HEK293 (cell line): ENCODE results near the gene AUH.

Experiments
- HOXC10 ChIP-seq: sonication (generic); formaldehyde crosslinking; IDR thresholded peaks from 2 replicates; pipeline ENCODE4 v1.8.1; 2023; ENCODE audit warnings: mild to moderate bottlenecking, missing genetic modification reagents
- KLF8 ChIP-seq: fragments of 450-650 bp; formaldehyde crosslinking; IDR thresholded peaks from 2 replicates; pipeline ENCODE4 v1.5.1; 2016; ENCODE audit warnings: missing biosample characterization, missing genetic modification characterization
- SP2 ChIP-seq: fragments of 450-650 bp; formaldehyde crosslinking; IDR thresholded peaks from 2 replicates; pipeline ENCODE4 v1.5.1; 2016; ENCODE audit warnings: missing biosample characterization, missing genetic modification characterization
- ZBTB20 ChIP-seq: fragments of 450-650 bp; formaldehyde crosslinking; IDR thresholded peaks from 2 replicates; pipeline ENCODE4 v1.5.1; 2016; ENCODE audit warnings: missing biosample characterization, missing genetic modification characterization
- ZNF211 ChIP-seq: fragments of 450-650 bp; formaldehyde crosslinking; IDR thresholded peaks from 2 replicates; pipeline ENCODE4 v1.5.1; 2016; ENCODE audit warnings: low read depth, missing biosample characterization, missing genetic modification characterization
- ZNF324 ChIP-seq: fragments of 450-650 bp; formaldehyde crosslinking; IDR thresholded peaks from 2 replicates; pipeline ENCODE4 v1.5.1; 2016; ENCODE audit warnings: missing biosample characterization, missing genetic modification characterization
- ZNF548 ChIP-seq: fragments of 450-650 bp; formaldehyde crosslinking; IDR thresholded peaks from 2 replicates; pipeline ENCODE4 v1.5.1; 2016; ENCODE audit warnings: missing biosample characterization, missing genetic modification characterization
- ZNF610 ChIP-seq: fragments of 450-650 bp; formaldehyde crosslinking; IDR thresholded peaks from 2 replicates; pipeline ENCODE4 v1.5.1; 2016; ENCODE audit warnings: missing biosample characterization, missing genetic modification characterization, borderline replicate concordance
- ZNF707 ChIP-seq: fragments of 450-650 bp; formaldehyde crosslinking; IDR thresholded peaks from 2 replicates; pipeline ENCODE4 v1.5.1; 2016; ENCODE audit warnings: missing biosample characterization, missing genetic modification characterization
- ZNF792 ChIP-seq: fragments of 450-650 bp; formaldehyde crosslinking; IDR thresholded peaks from 2 replicates; pipeline ENCODE4 v1.5.1; 2016; ENCODE audit warnings: missing biosample characterization, missing genetic modification characterization
- ZSCAN23 ChIP-seq: fragments of 450-650 bp; formaldehyde crosslinking; IDR thresholded peaks from 2 replicates; pipeline ENCODE4 v1.5.1; 2016; ENCODE audit warnings: missing biosample characterization, missing genetic modification characterization
- ZSCAN30 ChIP-seq: fragments of 450-650 bp; IDR thresholded peaks from 2 replicates; pipeline ENCODE4 v1.5.1; 2018; ENCODE audit warnings: missing biosample characterization, mild to moderate bottlenecking, missing genetic modification characterization, moderate library complexity
- TF ChIP-seq, protein P1 (sequence below): fragments of 450-650 bp; formaldehyde crosslinking; IDR thresholded peaks from 2 replicates; pipeline ENCODE4 v1.5.1; 2017; ENCODE audit warnings: missing biosample characterization, missing genetic modification characterization
- TF ChIP-seq, protein P2 (sequence below): fragments of 450-650 bp; formaldehyde crosslinking; IDR thresholded peaks from 2 replicates; pipeline ENCODE4 v1.5.1; 2017; ENCODE audit warnings: missing biosample characterization, missing genetic modification characterization
- TF ChIP-seq, protein P3 (sequence below): fragments of 450-650 bp; formaldehyde crosslinking; IDR thresholded peaks from 2 replicates; pipeline ENCODE4 v1.5.1; 2017; ENCODE audit warnings: missing biosample characterization, missing genetic modification characterization
- TF ChIP-seq, protein P4 (sequence below): fragments of 450-650 bp; formaldehyde crosslinking; IDR thresholded peaks from 2 replicates; pipeline ENCODE4 v1.5.1; 2017; ENCODE audit warnings: missing biosample characterization, missing genetic modification characterization
- TF ChIP-seq, protein P5 (sequence below): fragments of 450-650 bp; formaldehyde crosslinking; conservative IDR thresholded peaks from 2 replicates; pipeline ENCODE4 v1.5.1; 2016; ENCODE audit warnings: low read depth, missing biosample characterization, missing genetic modification characterization
- TF ChIP-seq, protein P6 (sequence below): fragments of 450-650 bp; IDR thresholded peaks from 2 replicates; pipeline ENCODE4 v1.5.1; 2018; ENCODE audit warnings: missing biosample characterization, mild to moderate bottlenecking, missing genetic modification characterization
- TF ChIP-seq, protein P7 (sequence below): fragments of 450-650 bp; formaldehyde crosslinking; IDR thresholded peaks from 2 replicates; pipeline ENCODE4 v1.5.1; 2016; ENCODE audit warnings: missing biosample characterization, missing genetic modification characterization, borderline replicate concordance
- TF ChIP-seq, protein P8 (sequence below): fragments of 450-650 bp; formaldehyde crosslinking; IDR thresholded peaks from 2 replicates; pipeline ENCODE4 v1.5.1; 2017; ENCODE audit warnings: missing biosample characterization, missing genetic modification characterization

Gene AUH

DNA sequence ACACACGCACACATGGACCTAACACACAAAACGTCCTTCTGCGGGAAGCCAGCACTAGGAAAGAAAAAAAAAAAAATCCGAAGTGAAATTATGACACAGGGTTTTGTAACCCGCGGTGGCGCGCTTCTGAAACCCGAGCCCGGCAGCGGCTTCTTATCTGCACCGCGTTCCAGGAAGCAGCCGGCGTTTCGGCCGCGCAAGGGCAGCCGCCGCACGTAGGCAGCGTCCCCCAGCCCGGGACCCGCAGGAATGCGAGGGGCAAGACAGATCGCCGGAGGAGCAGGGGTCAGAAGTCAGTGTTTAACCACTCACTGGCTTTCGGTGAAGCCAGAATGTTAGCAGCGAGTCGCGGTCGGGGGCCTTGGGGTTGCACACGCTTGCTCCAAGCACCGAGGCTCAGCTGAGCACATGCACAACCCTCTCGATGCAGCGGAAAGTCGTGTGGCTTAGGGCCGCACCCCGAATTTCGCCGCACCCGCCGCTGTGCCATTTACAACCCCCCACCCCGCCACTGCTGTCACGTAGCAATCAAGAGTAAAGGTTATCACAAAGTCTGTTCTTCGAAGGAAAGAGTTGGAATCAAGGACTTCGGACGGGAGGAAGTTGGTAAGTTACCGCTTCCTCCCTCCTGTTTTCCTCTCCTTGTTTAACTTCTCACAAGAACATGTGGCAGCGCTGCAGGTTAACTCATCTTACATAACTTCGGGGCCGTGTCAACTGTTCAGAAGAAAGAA is 167.9 kb downstream of the AUH start (continued):
- TF ChIP-seq, protein P1, sequence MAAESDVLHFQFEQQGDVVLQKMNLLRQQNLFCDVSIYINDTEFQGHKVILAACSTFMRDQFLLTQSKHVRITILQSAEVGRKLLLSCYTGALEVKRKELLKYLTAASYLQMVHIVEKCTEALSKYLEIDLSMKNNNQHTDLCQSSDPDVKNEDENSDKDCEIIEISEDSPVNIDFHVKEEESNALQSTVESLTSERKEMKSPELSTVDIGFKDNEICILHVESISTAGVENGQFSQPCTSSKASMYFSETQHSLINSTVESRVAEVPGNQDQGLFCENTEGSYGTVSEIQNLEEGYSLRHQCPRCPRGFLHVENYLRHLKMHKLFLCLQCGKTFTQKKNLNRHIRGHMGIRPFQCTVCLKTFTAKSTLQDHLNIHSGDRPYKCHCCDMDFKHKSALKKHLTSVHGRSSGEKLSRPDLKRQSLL (tag by site-specific recombination): no peak
- no peak for TF ChIP-seq ZNF792
- no peak for TF ChIP-seq ZSCAN23 (tag by site-specific recombination)
- TF ChIP-seq, protein P2, sequence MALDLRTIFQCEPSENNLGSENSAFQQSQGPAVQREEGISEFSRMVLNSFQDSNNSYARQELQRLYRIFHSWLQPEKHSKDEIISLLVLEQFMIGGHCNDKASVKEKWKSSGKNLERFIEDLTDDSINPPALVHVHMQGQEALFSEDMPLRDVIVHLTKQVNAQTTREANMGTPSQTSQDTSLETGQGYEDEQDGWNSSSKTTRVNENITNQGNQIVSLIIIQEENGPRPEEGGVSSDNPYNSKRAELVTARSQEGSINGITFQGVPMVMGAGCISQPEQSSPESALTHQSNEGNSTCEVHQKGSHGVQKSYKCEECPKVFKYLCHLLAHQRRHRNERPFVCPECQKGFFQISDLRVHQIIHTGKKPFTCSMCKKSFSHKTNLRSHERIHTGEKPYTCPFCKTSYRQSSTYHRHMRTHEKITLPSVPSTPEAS: no peak
- TF ChIP-seq ZNF707 (tag by site-specific recombination): no peak
- TF ChIP-seq, protein P3, sequence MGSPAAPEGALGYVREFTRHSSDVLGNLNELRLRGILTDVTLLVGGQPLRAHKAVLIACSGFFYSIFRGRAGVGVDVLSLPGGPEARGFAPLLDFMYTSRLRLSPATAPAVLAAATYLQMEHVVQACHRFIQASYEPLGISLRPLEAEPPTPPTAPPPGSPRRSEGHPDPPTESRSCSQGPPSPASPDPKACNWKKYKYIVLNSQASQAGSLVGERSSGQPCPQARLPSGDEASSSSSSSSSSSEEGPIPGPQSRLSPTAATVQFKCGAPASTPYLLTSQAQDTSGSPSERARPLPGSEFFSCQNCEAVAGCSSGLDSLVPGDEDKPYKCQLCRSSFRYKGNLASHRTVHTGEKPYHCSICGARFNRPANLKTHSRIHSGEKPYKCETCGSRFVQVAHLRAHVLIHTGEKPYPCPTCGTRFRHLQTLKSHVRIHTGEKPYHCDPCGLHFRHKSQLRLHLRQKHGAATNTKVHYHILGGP (tag by site-specific recombination): no peak
- TF ChIP-seq KLF8 (tag by site-specific recombination): no peak
- no peak for TF ChIP-seq ZNF211 (tag by site-specific recombination)
- TF ChIP-seq, protein P4, sequence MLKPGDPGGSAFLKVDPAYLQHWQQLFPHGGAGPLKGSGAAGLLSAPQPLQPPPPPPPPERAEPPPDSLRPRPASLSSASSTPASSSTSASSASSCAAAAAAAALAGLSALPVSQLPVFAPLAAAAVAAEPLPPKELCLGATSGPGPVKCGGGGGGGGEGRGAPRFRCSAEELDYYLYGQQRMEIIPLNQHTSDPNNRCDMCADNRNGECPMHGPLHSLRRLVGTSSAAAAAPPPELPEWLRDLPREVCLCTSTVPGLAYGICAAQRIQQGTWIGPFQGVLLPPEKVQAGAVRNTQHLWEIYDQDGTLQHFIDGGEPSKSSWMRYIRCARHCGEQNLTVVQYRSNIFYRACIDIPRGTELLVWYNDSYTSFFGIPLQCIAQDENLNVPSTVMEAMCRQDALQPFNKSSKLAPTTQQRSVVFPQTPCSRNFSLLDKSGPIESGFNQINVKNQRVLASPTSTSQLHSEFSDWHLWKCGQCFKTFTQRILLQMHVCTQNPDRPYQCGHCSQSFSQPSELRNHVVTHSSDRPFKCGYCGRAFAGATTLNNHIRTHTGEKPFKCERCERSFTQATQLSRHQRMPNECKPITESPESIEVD (tag by site-specific recombination): no peak
- TF ChIP-seq ZNF548 (tag by site-specific recombination): no peak
- TF ChIP-seq, protein P5, sequence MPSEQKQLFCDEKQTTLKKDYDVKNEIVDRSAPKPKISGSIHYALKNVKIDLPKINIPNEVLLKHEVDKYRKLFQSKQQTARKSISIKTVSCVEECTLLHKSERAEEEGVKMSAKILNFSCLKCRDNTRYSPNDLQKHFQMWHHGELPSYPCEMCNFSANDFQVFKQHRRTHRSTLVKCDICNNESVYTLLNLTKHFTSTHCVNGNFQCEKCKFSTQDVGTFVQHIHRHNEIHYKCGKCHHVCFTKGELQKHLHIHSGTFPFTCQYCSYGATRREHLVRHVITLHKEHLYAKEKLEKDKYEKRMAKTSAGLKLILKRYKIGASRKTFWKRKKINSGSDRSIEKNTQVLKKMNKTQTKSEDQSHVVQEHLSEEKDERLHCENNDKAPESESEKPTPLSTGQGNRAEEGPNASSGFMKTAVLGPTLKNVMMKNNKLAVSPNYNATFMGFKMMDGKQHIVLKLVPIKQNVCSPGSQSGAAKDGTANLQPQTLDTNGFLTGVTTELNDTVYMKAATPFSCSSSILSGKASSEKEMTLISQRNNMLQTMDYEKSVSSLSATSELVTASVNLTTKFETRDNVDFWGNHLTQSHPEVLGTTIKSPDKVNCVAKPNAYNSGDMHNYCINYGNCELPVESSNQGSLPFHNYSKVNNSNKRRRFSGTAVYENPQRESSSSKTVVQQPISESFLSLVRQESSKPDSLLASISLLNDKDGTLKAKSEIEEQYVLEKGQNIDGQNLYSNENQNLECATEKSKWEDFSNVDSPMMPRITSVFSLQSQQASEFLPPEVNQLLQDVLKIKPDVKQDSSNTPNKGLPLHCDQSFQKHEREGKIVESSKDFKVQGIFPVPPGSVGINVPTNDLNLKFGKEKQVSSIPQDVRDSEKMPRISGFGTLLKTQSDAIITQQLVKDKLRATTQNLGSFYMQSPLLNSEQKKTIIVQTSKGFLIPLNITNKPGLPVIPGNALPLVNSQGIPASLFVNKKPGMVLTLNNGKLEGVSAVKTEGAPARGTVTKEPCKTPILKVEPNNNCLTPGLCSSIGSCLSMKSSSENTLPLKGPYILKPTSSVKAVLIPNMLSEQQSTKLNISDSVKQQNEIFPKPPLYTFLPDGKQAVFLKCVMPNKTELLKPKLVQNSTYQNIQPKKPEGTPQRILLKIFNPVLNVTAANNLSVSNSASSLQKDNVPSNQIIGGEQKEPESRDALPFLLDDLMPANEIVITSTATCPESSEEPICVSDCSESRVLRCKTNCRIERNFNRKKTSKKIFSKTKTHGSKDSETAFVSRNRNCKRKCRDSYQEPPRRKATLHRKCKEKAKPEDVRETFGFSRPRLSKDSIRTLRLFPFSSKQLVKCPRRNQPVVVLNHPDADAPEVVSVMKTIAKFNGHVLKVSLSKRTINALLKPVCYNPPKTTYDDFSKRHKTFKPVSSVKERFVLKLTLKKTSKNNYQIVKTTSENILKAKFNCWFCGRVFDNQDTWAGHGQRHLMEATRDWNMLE (tag by site-specific recombination): no peak
- no peak for TF ChIP-seq HOXC10 (CRISPR knock-in tag)
- no peak for TF ChIP-seq SP2
- no peak for TF ChIP-seq ZNF324 (tag by site-specific recombination)
- 0 out of 2 replicates have a peak, but pooled peaks have one; percentile 19 for TF ChIP-seq ZSCAN30 (tag by site-specific recombination)
- peak; percentile 22; the same call in 1 of the 2 replicates for TF ChIP-seq ZBTB20 (tag by site-specific recombination)
- TF ChIP-seq, protein P6, sequence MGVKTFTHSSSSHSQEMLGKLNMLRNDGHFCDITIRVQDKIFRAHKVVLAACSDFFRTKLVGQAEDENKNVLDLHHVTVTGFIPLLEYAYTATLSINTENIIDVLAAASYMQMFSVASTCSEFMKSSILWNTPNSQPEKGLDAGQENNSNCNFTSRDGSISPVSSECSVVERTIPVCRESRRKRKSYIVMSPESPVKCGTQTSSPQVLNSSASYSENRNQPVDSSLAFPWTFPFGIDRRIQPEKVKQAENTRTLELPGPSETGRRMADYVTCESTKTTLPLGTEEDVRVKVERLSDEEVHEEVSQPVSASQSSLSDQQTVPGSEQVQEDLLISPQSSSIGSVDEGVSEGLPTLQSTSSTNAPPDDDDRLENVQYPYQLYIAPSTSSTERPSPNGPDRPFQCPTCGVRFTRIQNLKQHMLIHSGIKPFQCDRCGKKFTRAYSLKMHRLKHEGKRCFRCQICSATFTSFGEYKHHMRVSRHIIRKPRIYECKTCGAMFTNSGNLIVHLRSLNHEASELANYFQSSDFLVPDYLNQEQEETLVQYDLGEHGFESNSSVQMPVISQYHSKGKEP (tag by site-specific recombination): no peak
- TF ChIP-seq, protein P7, sequence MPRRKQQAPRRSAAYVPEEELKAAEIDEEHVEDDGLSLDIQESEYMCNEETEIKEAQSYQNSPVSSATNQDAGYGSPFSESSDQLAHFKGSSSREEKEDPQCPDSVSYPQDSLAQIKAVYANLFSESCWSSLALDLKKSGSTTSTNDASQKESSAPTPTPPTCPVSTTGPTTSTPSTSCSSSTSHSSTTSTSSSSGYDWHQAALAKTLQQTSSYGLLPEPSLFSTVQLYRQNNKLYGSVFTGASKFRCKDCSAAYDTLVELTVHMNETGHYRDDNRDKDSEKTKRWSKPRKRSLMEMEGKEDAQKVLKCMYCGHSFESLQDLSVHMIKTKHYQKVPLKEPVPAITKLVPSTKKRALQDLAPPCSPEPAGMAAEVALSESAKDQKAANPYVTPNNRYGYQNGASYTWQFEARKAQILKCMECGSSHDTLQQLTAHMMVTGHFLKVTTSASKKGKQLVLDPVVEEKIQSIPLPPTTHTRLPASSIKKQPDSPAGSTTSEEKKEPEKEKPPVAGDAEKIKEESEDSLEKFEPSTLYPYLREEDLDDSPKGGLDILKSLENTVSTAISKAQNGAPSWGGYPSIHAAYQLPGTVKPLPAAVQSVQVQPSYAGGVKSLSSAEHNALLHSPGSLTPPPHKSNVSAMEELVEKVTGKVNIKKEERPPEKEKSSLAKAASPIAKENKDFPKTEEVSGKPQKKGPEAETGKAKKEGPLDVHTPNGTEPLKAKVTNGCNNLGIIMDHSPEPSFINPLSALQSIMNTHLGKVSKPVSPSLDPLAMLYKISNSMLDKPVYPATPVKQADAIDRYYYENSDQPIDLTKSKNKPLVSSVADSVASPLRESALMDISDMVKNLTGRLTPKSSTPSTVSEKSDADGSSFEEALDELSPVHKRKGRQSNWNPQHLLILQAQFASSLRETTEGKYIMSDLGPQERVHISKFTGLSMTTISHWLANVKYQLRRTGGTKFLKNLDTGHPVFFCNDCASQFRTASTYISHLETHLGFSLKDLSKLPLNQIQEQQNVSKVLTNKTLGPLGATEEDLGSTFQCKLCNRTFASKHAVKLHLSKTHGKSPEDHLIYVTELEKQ (tag by site-specific recombination): no peak
- no peak for TF ChIP-seq ZNF610 (tag by site-specific recombination)
- TF ChIP-seq, protein P8, sequence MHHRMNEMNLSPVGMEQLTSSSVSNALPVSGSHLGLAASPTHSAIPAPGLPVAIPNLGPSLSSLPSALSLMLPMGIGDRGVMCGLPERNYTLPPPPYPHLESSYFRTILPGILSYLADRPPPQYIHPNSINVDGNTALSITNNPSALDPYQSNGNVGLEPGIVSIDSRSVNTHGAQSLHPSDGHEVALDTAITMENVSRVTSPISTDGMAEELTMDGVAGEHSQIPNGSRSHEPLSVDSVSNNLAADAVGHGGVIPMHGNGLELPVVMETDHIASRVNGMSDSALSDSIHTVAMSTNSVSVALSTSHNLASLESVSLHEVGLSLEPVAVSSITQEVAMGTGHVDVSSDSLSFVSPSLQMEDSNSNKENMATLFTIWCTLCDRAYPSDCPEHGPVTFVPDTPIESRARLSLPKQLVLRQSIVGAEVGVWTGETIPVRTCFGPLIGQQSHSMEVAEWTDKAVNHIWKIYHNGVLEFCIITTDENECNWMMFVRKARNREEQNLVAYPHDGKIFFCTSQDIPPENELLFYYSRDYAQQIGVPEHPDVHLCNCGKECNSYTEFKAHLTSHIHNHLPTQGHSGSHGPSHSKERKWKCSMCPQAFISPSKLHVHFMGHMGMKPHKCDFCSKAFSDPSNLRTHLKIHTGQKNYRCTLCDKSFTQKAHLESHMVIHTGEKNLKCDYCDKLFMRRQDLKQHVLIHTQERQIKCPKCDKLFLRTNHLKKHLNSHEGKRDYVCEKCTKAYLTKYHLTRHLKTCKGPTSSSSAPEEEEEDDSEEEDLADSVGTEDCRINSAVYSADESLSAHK: no peak
